GM12874 (cell line): ENCODE results near the gene GID8.

Experiments used
- CTCF ChIP-seq: IDR thresholded peaks from 2 replicates; pipeline ENCODE4 v1.5.1; 2011; ENCODE audit warnings: low read depth, mild to moderate bottlenecking, control low read depth, low read length, moderate library complexity; ENCODE audit not compliant: insufficient read depth

GID8 gene

GRCh38 chr20:62918147-62918546 is 19.8 kb upstream of the GID8 start:
- TF ChIP-seq CTCF: no peak

DNA sequence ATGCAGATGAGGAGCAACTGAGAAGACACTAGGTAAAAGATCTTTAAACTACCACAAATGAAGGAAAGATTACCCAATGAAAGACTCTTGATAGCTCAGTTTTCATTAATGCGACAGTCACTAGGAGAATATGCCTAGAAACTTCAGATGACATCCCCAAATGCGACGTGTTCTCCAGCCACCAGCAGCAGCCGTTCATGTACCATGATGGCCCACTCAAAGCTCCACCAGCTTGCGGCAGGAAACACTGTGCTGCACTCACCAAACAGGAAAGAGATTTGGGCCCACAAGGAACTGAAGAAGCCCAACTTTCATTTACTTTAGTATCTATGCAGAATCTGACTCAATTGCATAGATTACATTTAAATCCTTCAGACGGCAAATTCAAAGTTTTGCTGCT is 19.1 kb upstream of the GID8 start:
- no peak for TF ChIP-seq CTCF

DNA sequence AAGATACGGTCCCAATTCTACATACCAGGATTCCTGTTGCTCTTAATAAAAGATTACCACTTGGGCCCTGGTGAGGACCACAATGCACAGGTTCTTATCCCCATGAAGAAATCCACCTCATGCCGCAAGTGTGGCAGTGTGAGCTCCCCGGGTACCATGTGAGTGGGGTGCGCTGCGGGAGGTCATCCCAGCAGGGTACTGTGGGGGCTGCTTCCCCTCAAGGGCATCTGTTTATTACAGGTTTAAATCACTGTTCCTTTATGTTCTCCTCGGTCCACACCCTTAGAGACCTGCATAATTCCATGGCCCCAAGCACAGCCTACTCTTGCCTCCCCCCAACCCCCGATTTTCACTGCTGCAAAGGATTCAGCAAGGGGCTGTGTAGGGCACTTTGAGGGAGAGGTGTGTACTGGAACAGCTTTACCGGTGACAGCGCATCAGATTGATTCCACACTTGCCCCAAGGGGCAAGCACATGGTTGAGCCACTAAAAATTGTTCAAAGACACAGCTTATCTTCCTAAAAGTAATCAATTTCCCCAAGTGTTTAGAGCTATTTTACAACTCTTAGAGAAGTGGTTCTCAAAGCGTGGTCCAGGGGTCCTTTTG is 17.8 kb upstream of the GID8 start:
- TF ChIP-seq CTCF: no peak

DNA sequence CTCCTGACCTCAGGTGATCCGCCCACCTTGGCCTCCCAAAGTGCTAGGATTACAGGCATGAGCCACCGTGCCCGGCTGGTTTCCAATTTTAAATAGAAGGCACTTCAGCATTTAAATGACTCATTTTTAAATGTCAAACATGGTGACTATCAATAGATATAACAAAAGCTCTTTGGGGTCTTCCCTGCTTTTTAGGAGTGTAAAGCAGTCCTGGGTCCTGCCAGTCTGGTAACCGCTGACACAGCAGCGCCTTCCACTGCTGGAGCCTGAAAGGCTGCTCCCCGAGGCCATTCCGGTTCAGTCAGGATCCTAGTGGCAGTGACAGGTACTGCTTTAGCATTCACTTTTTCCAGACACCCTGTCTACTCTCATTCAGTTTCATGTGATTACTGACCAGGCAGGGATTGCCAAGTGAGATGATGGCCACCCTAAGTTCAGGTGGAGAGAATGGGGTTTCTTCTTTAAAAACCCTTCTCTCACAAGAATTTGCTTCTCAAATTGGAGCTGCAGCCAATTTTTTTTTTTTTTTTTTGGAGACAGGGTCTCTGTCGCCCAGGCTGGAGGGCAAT is 16.7 kb upstream of the GID8 start:
- peak; percentile 70 for TF ChIP-seq CTCF

DNA sequence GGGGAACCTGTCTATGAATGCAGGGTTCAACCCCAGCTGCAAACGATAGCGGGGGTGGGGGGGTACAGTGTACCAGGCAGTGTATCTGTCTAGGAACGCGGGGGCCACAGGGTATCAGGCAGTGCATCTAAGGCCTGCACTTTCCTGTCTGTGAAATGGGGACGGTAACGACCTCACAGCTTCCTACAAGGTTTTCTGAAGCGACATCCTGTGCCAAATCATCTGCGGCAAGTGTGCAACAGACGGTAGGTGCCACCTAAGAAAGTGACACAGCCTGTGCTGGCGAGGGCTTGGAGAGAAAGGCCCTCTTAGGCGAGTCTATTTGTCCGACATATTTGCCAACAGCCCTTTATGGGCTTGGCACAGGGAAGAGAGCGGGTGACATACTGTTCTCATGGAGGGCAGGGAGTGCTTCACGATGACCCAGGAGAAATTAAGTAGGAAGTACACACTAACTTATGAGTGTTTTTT is 15.5 kb upstream of the GID8 start:
- no peak for TF ChIP-seq CTCF

DNA sequence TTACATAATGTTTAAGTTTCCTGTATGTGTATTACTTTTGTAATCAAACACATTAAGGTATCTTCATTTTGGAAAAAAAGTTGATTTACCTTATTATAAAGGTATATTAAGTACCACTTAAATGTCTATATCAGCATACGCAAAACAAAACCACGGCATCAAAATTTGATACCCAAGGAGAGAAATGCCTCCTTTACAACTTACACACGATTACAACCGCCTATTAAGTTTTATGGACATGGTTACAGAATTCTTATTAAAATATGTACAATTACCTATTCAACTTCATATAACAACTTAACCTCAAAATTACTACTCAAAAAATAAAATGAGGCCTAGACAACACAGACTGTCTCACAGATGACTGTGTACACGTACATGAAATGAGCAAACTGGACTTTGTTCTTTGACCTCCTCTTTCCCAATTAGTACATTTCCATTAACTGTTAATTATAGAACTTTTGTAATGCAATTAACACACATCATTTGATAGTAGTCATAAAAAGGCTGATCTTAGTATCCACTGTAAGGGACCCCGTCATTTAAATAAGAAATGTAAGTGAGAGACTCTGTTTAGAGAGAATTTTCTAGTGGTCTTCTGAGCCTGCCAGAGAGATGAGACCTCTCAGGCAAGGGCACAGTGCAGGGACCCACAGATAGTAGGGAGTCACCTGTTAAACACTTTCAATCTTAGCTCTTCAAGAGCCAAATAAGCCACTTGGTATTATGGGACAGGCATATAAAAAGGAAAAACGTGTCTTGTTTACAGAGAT is 14.1 kb upstream of the GID8 start:
- TF ChIP-seq CTCF: no peak

- no peak for TF ChIP-seq CTCF
Measured at GRCh38 chr20:62924442-62925075, 13.4 kb upstream of the GID8 start.
